Liver (tissue), 9 donors: ENCODE data around the gene TTC21A. TPM values are rescaled to one million over a fixed set of nuclear protein-coding genes. Genes with fewer than 3 reads are reported as not detected.

Experiments used
- DNase-seq: peaks from one replicate; pipeline ENCODE4 v3.0.0-alpha.2; 2017; ENCODE audit warnings: low spot score
- H3K27ac ChIP-seq, 2 donors: one replicate each; pipeline ENCODE4 v1.7.0; 2013; ENCODE audit warnings: inconsistent platforms in 2 of 2, low read length in 2 of 2, control low read depth in 1 of 2, low read depth in 1 of 2, mild to moderate bottlenecking in 1 of 2
- H3K27me3 ChIP-seq, 4 donors: one replicate each; pipeline versions ENCODE4 v1.6.1 to v1.7.0; 2013; ENCODE audit warnings: low read length in 3 of 4, inconsistent platforms in 1 of 4, mild to moderate bottlenecking in 1 of 4, moderate library complexity in 1 of 4; ENCODE audit not compliant: control insufficient read depth in 4 of 4, insufficient read depth in 4 of 4
- H3K36me3 ChIP-seq, 4 donors: one replicate each; pipeline versions ENCODE4 v1.6.1 to v1.7.0; 2013; ENCODE audit warnings: low read length in 3 of 4, mild to moderate bottlenecking in 3 of 4, low read depth in 1 of 4, moderate library complexity in 1 of 4; ENCODE audit not compliant: control insufficient read depth in 4 of 4, insufficient read depth in 3 of 4
- H3K4me1 ChIP-seq, 4 donors: one replicate each; pipeline versions ENCODE4 v1.6.1 to v1.7.0; 2013; ENCODE audit warnings: low read length in 3 of 4, mild to moderate bottlenecking in 3 of 4, moderate library complexity in 1 of 4; ENCODE audit not compliant: control insufficient read depth in 4 of 4, insufficient read depth in 4 of 4
- H3K4me3 ChIP-seq, 3 donors: one replicate each; pipeline versions ENCODE4 v1.6.1 to v1.7.0; 2013; ENCODE audit warnings: low read length in 3 of 3, control low read depth in 1 of 3, low read depth in 1 of 3, mild to moderate bottlenecking in 1 of 3
- H3K9ac ChIP-seq, 2 donors: one replicate each; pipeline ENCODE4 v1.7.0; 2013; ENCODE audit warnings: low read length in 2 of 2, mild to moderate bottlenecking in 2 of 2, moderate library complexity in 2 of 2, control low read depth in 1 of 2, low read depth in 1 of 2
- H3K9me3 ChIP-seq, 4 donors: one replicate each; pipeline versions ENCODE4 v1.6.1 to v1.7.0; 2013; ENCODE audit warnings: low read length in 3 of 4; ENCODE audit not compliant: control insufficient read depth in 4 of 4
- EGR1 ChIP-seq, 2 donors: IDR thresholded peaks; 2 replicates each; pipeline ENCODE4 v1.6.1; 2016 to 2018; ENCODE audit warnings: antibody characterized with exemption in 2 of 2, low read depth in 2 of 2
- FOXA2 ChIP-seq: IDR thresholded peaks from 2 replicates; pipeline ENCODE4 v1.6.1; 2016; ENCODE audit warnings: antibody characterized with exemption
- GABPA ChIP-seq, 2 donors: IDR thresholded peaks in 1 of 2; conservative IDR thresholded peaks in 1 of 2; 2 replicates each; pipeline ENCODE4 v1.6.1; 2016; ENCODE audit warnings: antibody characterized with exemption in 2 of 2, mild to moderate bottlenecking in 1 of 2, moderate library complexity in 1 of 2
- HNF4A ChIP-seq, 2 donors: conservative IDR thresholded peaks; 2 replicates each; pipeline ENCODE4 v1.6.1; 2016; ENCODE audit warnings: antibody characterized with exemption in 2 of 2, mild to moderate bottlenecking in 2 of 2
- HNF4G ChIP-seq: IDR thresholded peaks from 2 replicates; pipeline ENCODE4 v1.6.1; 2016; ENCODE audit warnings: antibody characterized with exemption
- NR2F2 ChIP-seq: IDR thresholded peaks from 2 replicates; pipeline ENCODE4 v1.6.1; 2016; ENCODE audit warnings: antibody characterized with exemption
- RAD21 ChIP-seq, 2 donors: IDR thresholded peaks; 2 replicates each; pipeline ENCODE4 v1.6.1; 2016; ENCODE audit warnings: antibody characterized with exemption in 2 of 2, mild to moderate bottlenecking in 2 of 2
- REST ChIP-seq: IDR thresholded peaks from 2 replicates; pipeline ENCODE4 v1.6.1; 2016; ENCODE audit warnings: antibody characterized with exemption, mild to moderate bottlenecking
- RXRA ChIP-seq, 2 donors: IDR thresholded peaks; 2 replicates each; pipeline ENCODE4 v1.6.1; 2017 to 2018; ENCODE audit warnings: antibody characterized with exemption in 2 of 2, mild to moderate bottlenecking in 1 of 2
- SP1 ChIP-seq: IDR thresholded peaks from 2 replicates; pipeline ENCODE4 v1.6.1; 2018; ENCODE audit warnings: antibody characterized with exemption, mild to moderate bottlenecking
- TAF1 ChIP-seq: conservative IDR thresholded peaks from 2 replicates; pipeline ENCODE4 v1.6.1; 2016; ENCODE audit warnings: antibody characterized with exemption, mild to moderate bottlenecking
- ZBTB33 ChIP-seq: IDR thresholded peaks from 2 replicates; pipeline ENCODE4 v1.6.1; 2016; ENCODE audit warnings: antibody characterized with exemption
- WGBS: extraction: QIAGEN DNeasy Blood & Tissue Kit; methylation state at CpG from one replicate; pipeline ENCODE4 v1.1.7; 2013; 5-methylcytosine and 5-hydroxymethylcytosine counted together
- polyA plus RNA-seq, 2 donors: library from polyadenylated mRNA; stranded (reverse) in 1 of 2; unstranded in 1 of 2; fragments of 200-250 nt in 1 of 2; fragments of >200 nt in 1 of 2; fragmentation: Nextera tagmentation in 1 of 2; extraction: Ambion mirVana in 1 of 2; gene quantifications; one replicate each; pipeline versions ENCODE4 v1.2.1 to v1.2.3, GENCODE V29; 2013 to 2015
- total RNA-seq, 2 donors: library from RNA; depleted of rRNA; stranded (reverse); fragments of >200 nt; gene quantifications; one replicate each; pipeline ENCODE4 v1.2.3, GENCODE V29; 2014
- donor health status: healthy.
- donor health status: healthy.
- donor health status: healthy.
- donor health status: healthy.
- donor health status: healthy.

TTC21A gene
- total and polyA plus RNA-seq, 4 donors = 0.28 to 3.3 (median 1.6) TPM

GRCh38 chr3:39130693-39131265 lies 23.3 kb downstream of the TTC21A start:
- 89% methylated on average over 3 of the region's 3 CpGs for WGBS
- H3K27ac ChIP-seq = no peak overlapping the region
- no peaks in the 10 kb centered on the region for H3K4me1 ChIP-seq
- no peak overlapping the region for H3K9ac ChIP-seq
- H3K4me3 ChIP-seq = no peak overlapping the region
- no peaks in the 10 kb centered on the region for H3K9me3 ChIP-seq
- TF ChIP-seq ZBTB33 (no peak), RXRA (IDR thresholded peaks at IDR 0.05) (no peak), SP1 (no peak), EGR1 (IDR thresholded peaks at IDR 0.05; ENCODE audit: low read depth in 2 of 2) (no peak), GABPA (IDR thresholded peaks at IDR 0.05 in 1 of 2, conservative IDR thresholded peaks at IDR 0.05 in 1 of 2) (no peak), NR2F2 (no peak), RAD21 (IDR thresholded peaks at IDR 0.05) (no peak)
- no peak for DNase-seq
- H3K36me3 ChIP-seq = no peaks in the 10 kb centered on the region
- H3K27me3 ChIP-seq = no peaks in the 10 kb centered on the region

GRCh38 chr3:39132096-39133092 lies 24.9 kb downstream of the TTC21A start:
- H3K27ac ChIP-seq = no peak overlapping the region
- H3K9ac ChIP-seq = no peak overlapping the region
- H3K4me3 ChIP-seq = no peak overlapping the region
- H3K4me1 ChIP-seq = no peaks in the 10 kb centered on the region
- H3K9me3 ChIP-seq = no peaks in the 10 kb centered on the region
- no peak for DNase-seq
- TF ChIP-seq REST (no peak), TAF1 (no peak), FOXA2 (no peak), RAD21 (IDR thresholded peaks at IDR 0.05) (no peak), NR2F2 (no peak), HNF4G (no peak), HNF4A (conservative IDR thresholded peaks at IDR 0.05) (no peak), SP1 (no peak)
- H3K36me3 ChIP-seq = no peaks in the 10 kb centered on the region
- 88% methylated on average over 11 of the region's 11 CpGs for WGBS
- no peaks in the 10 kb centered on the region for H3K27me3 ChIP-seq
